ENCODE data around the gene INTS4. TPM values are rescaled to one million over a fixed set of nuclear protein-coding genes. Genes with fewer than 3 reads are reported as not detected.

Gene INTS4
- total RNA-seq, 4 donors from 2014 or later, result 32.2 to 49.2 (median 40.0) TPM

- TF ChIP-seq, protein P1, sequence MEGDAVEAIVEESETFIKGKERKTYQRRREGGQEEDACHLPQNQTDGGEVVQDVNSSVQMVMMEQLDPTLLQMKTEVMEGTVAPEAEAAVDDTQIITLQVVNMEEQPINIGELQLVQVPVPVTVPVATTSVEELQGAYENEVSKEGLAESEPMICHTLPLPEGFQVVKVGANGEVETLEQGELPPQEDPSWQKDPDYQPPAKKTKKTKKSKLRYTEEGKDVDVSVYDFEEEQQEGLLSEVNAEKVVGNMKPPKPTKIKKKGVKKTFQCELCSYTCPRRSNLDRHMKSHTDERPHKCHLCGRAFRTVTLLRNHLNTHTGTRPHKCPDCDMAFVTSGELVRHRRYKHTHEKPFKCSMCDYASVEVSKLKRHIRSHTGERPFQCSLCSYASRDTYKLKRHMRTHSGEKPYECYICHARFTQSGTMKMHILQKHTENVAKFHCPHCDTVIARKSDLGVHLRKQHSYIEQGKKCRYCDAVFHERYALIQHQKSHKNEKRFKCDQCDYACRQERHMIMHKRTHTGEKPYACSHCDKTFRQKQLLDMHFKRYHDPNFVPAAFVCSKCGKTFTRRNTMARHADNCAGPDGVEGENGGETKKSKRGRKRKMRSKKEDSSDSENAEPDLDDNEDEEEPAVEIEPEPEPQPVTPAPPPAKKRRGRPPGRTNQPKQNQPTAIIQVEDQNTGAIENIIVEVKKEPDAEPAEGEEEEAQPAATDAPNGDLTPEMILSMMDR (IDR thresholded peaks at IDR 0.05), result no peak
- no peak for TF ChIP-seq POLR2A (IDR thresholded peaks at IDR 0.05)
- Histone ChIP-seq H3K27me3 (no peaks in the 10 kb centered on the region), H3K9me3 (peaks cover 0 to under 1% (median 0%) of the 10 kb centered on the region in 4 donors), H3K4me3 (no peak overlapping the region), H3K4me1 (peaks cover 0 to 4% (median 0%) of the 10 kb centered on the region in 4 donors), H3K27ac (no peak overlapping the region), H3K36me3 (peaks cover 0 to 48% (median 0%) of the 10 kb centered on the region in 3 donors)
- WGBS, 2 donors, result 79 to 80% methylated on average over 2 of the region's 2 CpGs
- no peak for DNase-seq (ENCODE audit: low spot score in 2 of 2)
Observed at GRCh38 chr11:77968337-77968736, 26.1 kb downstream of the INTS4 start.

DNA sequence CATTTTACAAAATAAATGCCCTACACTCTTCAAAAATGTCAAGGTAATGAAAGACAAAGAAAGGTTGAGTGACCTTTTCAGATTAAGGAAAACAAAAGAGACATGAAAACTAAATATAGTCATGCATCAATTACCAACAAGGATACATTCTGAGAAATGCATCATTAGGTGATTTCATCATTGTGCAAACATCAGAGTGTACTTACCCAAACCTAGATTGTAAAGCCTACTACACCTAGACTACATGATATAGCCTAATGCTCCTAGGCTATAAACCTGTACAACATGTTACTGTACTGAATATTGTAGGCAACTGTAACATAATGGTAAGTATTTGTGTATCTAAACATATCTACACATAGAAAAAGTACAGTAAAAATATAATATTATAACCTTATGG lies 26.7 kb downstream of the INTS4 start:
- no peaks in the 10 kb centered on the region for H3K9me3 ChIP-seq
- peaks cover 0 to 42% (median 0%) of the 10 kb centered on the region in 3 donors for H3K36me3 ChIP-seq
- H3K27me3 ChIP-seq, result no peaks in the 10 kb centered on the region
- H3K27ac ChIP-seq, result no peak overlapping the region
- peaks cover 0 to 4% (median 0%) of the 10 kb centered on the region in 4 donors for H3K4me1 ChIP-seq
- no peak overlapping the region for H3K4me3 ChIP-seq
- TF ChIP-seq POLR2A (IDR thresholded peaks at IDR 0.05), result no peak
- no peak for TF ChIP-seq EP300 (IDR thresholded peaks at IDR 0.05)
- TF ChIP-seq, protein P1 (IDR thresholded peaks at IDR 0.05), result no peak
- no peak for DNase-seq (ENCODE audit: low spot score in 2 of 2)

- DNase-seq (ENCODE audit: low spot score in 2 of 2), result no peak
- H3K4me3 ChIP-seq, result no peak overlapping the region
- no peaks in the 10 kb centered on the region for H3K9me3 ChIP-seq
- H3K27ac ChIP-seq, result peak overlapping the region in 2 of 4 donors; percentile 6 to 48
- TF ChIP-seq, protein P1 (IDR thresholded peaks at IDR 0.05), result no peak
- TF ChIP-seq EP300 (IDR thresholded peaks at IDR 0.05) (no peak), POLR2A (IDR thresholded peaks at IDR 0.05) (no peak)
- 95 to 100% methylated on average over 2 of the region's 2 CpGs for WGBS, 2 donors
- H3K27me3 ChIP-seq, result no peaks in the 10 kb centered on the region
- H3K4me1 ChIP-seq, result peaks cover 0 to 4% (median 0%) of the 10 kb centered on the region in 4 donors
- peaks cover 0 to 36% (median 0%) of the 10 kb centered on the region in 3 donors for H3K36me3 ChIP-seq
Observed at GRCh38 chr11:77967121-77967520, 27.3 kb downstream of the INTS4 start.

DNA sequence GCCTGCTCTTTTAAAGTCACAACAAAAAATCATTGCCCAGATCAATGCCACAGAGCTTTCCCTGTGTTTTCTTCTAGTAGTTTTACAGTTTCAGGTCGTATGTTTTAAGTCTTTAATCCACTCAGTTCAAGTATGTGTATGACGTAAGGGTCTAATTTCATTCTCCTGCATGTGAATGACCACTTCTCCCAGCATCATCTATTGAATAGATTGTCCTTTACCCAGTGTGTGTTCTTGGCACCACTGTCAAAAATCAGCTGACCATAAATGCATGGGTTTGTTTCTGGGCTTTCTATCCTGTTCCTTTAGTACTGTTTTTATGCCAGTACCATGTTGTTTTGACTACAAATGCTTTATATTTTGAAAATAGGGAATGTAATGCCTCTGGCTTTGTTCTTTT lies 28.1 kb downstream of the INTS4 start:
- TF ChIP-seq, protein P1 (IDR thresholded peaks at IDR 0.05), result no peak
- TF ChIP-seq EP300 (IDR thresholded peaks at IDR 0.05), result no peak
- TF ChIP-seq POLR2A (IDR thresholded peaks at IDR 0.05), result no peak
- Histone ChIP-seq H3K27me3 (no peaks in the 10 kb centered on the region), H3K4me1 (peaks cover 0 to 4% (median 0%) of the 10 kb centered on the region in 4 donors), H3K36me3 (peaks cover 0 to 30% (median 0%) of the 10 kb centered on the region in 3 donors), H3K4me3 (no peak overlapping the region), H3K27ac (peak overlapping the region in 2 of 4 donors; percentile 8 to 48), H3K9me3 (no peaks in the 10 kb centered on the region)
- DNase-seq (ENCODE audit: low spot score in 2 of 2), result no peak
- 47 to 53% methylated on average over 2 of the region's 2 CpGs for WGBS, 2 donors

GRCh38 chr11:77959434-77959833 lies 35.0 kb downstream of the INTS4 start:
- Histone ChIP-seq H3K4me1 (peaks cover 0 to 16% (median 0%) of the 10 kb centered on the region in 4 donors), H3K9me3 (no peaks in the 10 kb centered on the region), H3K27me3 (no peaks in the 10 kb centered on the region), H3K4me3 (no peak overlapping the region), H3K36me3 (peaks cover 0 to 29% (median 3%) of the 10 kb centered on the region in 3 donors), H3K27ac (peak overlapping the region in 3 of 4 donors; percentile 57 to 77 (median 74))
- no peak for DNase-seq (ENCODE audit: low spot score in 2 of 2)
- WGBS, 2 donors, result 50 to 53% methylated on average over 4 of the region's 4 CpGs
- TF ChIP-seq EP300 (IDR thresholded peaks at IDR 0.05) (no peak), POLR2A (IDR thresholded peaks at IDR 0.05) (no peak)
- TF ChIP-seq, protein P1 (IDR thresholded peaks at IDR 0.05), result no peak
